ENCODE data around the gene RAB6B. TPM values are rescaled to one million over a fixed set of nuclear protein-coding genes. Genes with fewer than 3 reads are reported as not detected.

Gene RAB6B
- total RNA-seq, 1 donor from 2014 or later = 11.3 TPM

DNA sequence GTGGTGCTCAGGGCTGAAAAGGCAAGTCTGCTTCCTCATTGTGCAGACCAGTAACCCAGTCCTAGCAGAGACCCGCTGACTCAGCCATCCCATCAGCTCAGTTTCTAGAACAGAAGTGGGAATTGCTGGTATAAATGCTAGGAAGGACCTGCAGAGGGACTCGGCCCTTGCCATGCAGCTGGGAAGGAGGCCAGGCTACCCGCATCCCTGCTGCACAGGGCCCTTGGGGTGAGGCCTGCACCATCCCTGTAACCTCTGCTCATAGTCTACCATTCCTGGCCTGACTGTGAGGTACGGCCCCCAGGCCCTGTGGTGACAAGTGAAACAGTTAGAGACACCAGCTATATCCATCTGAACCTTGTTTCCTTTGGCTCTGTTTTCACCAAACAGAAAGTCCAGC is 23.5 kb downstream of the RAB6B start:
- DNase-seq (ENCODE audit: extremely low spot score, unreplicated experiment) = no peak
- H3K27ac Mint-ChIP-seq (ENCODE audit: unreplicated experiment) = no peak overlapping the region
- H3K27me3 Mint-ChIP-seq (ENCODE audit: unreplicated experiment) = no peaks in the 10 kb centered on the region
- TF ChIP-seq, protein P1, sequence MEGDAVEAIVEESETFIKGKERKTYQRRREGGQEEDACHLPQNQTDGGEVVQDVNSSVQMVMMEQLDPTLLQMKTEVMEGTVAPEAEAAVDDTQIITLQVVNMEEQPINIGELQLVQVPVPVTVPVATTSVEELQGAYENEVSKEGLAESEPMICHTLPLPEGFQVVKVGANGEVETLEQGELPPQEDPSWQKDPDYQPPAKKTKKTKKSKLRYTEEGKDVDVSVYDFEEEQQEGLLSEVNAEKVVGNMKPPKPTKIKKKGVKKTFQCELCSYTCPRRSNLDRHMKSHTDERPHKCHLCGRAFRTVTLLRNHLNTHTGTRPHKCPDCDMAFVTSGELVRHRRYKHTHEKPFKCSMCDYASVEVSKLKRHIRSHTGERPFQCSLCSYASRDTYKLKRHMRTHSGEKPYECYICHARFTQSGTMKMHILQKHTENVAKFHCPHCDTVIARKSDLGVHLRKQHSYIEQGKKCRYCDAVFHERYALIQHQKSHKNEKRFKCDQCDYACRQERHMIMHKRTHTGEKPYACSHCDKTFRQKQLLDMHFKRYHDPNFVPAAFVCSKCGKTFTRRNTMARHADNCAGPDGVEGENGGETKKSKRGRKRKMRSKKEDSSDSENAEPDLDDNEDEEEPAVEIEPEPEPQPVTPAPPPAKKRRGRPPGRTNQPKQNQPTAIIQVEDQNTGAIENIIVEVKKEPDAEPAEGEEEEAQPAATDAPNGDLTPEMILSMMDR (IDR thresholded peaks at IDR 0.05) = no peak
- no peaks in the 10 kb centered on the region for H3K36me3 Mint-ChIP-seq (ENCODE audit: unreplicated experiment)
- H3K4me1 Mint-ChIP-seq (ENCODE audit: unreplicated experiment) = no peaks in the 10 kb centered on the region
- H3K9me3 Mint-ChIP-seq (ENCODE audit: unreplicated experiment) = no peaks in the 10 kb centered on the region
- no peak overlapping the region for H3K4me3 Mint-ChIP-seq (ENCODE audit: unreplicated experiment)

DNA sequence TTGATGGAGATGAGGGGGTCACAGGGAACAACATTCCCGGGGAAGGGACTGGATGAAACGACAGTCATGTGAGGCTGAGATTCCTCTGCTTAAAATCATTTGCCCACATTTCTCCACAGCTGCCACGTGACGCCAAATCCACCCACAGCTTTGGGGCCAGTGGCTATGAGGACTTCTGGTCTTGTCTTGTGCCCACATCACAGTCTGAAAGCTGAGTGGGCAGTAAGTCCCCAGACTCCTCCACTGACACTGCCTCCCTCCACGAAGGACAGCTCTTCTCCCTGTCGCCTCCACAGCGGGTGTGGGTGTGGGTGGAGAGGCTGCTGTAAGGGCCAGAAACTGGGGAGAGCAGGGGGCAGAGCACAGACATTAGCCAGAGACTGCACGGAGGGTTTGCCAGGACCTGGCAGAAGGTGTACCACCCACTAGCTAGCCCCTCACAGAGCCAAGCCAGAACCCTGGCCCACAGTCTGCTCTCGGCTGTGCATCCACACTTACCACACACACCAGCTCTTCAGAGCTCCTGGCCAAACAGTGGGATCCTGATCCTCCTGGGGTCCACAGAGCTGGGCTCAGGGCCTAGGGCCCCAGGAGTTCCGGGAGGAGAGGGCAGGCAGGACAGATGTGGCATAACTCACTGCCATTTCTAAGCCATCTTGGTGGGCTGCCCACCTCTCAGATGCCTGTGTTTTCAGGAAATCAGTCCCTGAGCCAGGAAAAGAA is 24.2 kb downstream of the RAB6B start:
- TF ChIP-seq, protein P1 (IDR thresholded peaks at IDR 0.05) = no peak
- H3K4me1 Mint-ChIP-seq (ENCODE audit: unreplicated experiment) = no peaks in the 10 kb centered on the region
- DNase-seq (ENCODE audit: extremely low spot score, unreplicated experiment) = no peak
- H3K4me3 Mint-ChIP-seq (ENCODE audit: unreplicated experiment) = no peak overlapping the region
- no peaks in the 10 kb centered on the region for H3K9me3 Mint-ChIP-seq (ENCODE audit: unreplicated experiment)
- H3K27ac Mint-ChIP-seq (ENCODE audit: unreplicated experiment) = no peak overlapping the region
- H3K27me3 Mint-ChIP-seq (ENCODE audit: unreplicated experiment) = no peaks in the 10 kb centered on the region
- no peaks in the 10 kb centered on the region for H3K36me3 Mint-ChIP-seq (ENCODE audit: unreplicated experiment)

DNA sequence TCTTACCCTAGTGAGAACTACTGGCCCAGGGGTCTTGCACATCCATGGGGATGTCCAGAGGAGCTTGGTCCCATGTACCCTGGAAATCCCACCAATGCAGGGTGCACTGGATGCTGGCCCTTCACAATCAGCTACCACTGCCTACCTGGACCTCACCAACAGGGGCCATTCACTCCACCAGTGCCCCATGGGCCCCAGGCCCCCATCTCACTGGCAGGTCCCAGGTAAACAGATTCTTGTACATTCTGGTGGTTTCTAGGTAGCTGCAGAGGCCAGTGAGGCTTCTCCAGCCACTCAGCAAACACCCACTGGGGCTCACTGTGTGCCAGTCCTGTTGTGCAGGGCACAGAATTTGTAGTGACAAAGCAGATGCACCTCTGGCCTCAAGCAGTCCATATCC is 24.9 kb downstream of the RAB6B start:
- H3K9me3 Mint-ChIP-seq (ENCODE audit: unreplicated experiment) = no peaks in the 10 kb centered on the region
- no peaks in the 10 kb centered on the region for H3K36me3 Mint-ChIP-seq (ENCODE audit: unreplicated experiment)
- DNase-seq (ENCODE audit: extremely low spot score, unreplicated experiment) = no peak
- TF ChIP-seq, protein P1 (IDR thresholded peaks at IDR 0.05) = no peak
- H3K4me3 Mint-ChIP-seq (ENCODE audit: unreplicated experiment) = no peak overlapping the region
- no peak overlapping the region for H3K27ac Mint-ChIP-seq (ENCODE audit: unreplicated experiment)
- H3K27me3 Mint-ChIP-seq (ENCODE audit: unreplicated experiment) = no peaks in the 10 kb centered on the region
- H3K4me1 Mint-ChIP-seq (ENCODE audit: unreplicated experiment) = no peaks in the 10 kb centered on the region

DNA sequence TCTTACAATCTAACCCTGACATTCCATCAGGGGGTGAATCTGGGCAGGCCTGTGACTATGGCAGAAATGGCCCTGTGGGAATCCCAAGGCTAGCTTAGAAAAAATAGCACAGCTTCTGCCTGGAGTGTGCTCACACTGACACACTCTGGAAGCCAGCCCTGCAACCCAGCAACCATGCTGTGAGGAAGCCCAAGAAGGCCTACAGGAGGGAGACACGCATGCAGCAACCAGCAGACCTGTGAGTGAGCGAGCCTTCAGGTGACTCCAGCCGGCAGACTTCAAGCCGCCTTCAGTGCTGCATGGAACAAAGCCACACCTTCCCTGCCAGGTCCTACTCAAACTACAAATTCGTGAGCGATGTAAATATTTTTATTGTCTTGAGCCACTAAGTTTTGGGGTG is 26.1 kb downstream of the RAB6B start:
- Mint-ChIP-seq H3K36me3 (ENCODE audit: unreplicated experiment) (no peaks in the 10 kb centered on the region), H3K4me3 (ENCODE audit: unreplicated experiment) (no peak overlapping the region), H3K9me3 (ENCODE audit: unreplicated experiment) (no peaks in the 10 kb centered on the region), H3K4me1 (ENCODE audit: unreplicated experiment) (no peaks in the 10 kb centered on the region), H3K27ac (ENCODE audit: unreplicated experiment) (no peak overlapping the region), H3K27me3 (ENCODE audit: unreplicated experiment) (no peaks in the 10 kb centered on the region)
- DNase-seq (ENCODE audit: extremely low spot score, unreplicated experiment) = no peak
- TF ChIP-seq, protein P1 (IDR thresholded peaks at IDR 0.05) = no peak

DNA sequence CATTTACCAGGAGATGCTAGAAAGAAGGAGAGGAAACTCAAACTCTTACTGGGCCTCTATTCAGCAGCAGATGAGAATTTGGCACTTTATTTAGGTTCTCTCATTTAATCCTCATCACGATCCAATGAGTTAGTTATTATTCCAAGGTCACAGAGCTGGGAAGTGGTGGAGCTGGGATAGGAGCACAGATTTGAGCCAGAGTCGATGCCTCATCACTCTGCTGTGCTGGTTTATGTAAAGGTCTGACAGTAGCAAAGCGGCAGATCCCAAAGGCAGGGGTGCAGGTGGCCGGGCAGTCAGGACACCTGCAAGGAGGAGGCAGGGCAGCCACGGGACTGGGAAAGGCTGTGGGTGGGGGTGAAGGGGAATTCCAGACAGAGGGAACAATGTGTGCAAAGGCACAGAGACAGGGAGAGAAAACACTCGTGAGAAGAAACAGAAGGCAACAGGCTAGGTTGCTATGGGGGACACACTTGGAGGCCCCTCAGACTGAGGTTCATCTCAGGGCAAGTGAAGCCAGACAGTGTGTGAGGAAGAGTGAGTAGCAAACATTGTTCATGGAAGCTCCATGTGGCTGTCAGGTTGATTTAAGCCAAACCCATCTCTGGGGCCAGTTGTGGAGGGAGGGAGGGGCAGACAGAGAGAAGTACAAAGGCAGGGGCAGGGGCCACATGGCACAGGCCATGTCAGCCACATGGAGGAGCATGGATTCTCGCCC is 26.8 kb downstream of the RAB6B start:
- H3K4me1 Mint-ChIP-seq (ENCODE audit: unreplicated experiment) = no peaks in the 10 kb centered on the region
- no peaks in the 10 kb centered on the region for H3K36me3 Mint-ChIP-seq (ENCODE audit: unreplicated experiment)
- TF ChIP-seq, protein P1 (IDR thresholded peaks at IDR 0.05) = no peak
- DNase-seq (ENCODE audit: extremely low spot score, unreplicated experiment) = no peak
- no peaks in the 10 kb centered on the region for H3K27me3 Mint-ChIP-seq (ENCODE audit: unreplicated experiment)
- no peak overlapping the region for H3K4me3 Mint-ChIP-seq (ENCODE audit: unreplicated experiment)
- no peaks in the 10 kb centered on the region for H3K9me3 Mint-ChIP-seq (ENCODE audit: unreplicated experiment)
- no peak overlapping the region for H3K27ac Mint-ChIP-seq (ENCODE audit: unreplicated experiment)

All from osteocyte (in vitro differentiated cells).